ENCODE measurements around the gene ITGA2B. TPM values are rescaled to one million over a fixed set of nuclear protein-coding genes. Genes with fewer than 3 reads are reported as not detected.
A peak's percentile ranks its signal among the peaks of the same experiment; 100 is the strongest.

Gene ITGA2B
- total RNA-seq, 2 donors from 2014 or later = 0.33 to 1.8 TPM

DNA sequence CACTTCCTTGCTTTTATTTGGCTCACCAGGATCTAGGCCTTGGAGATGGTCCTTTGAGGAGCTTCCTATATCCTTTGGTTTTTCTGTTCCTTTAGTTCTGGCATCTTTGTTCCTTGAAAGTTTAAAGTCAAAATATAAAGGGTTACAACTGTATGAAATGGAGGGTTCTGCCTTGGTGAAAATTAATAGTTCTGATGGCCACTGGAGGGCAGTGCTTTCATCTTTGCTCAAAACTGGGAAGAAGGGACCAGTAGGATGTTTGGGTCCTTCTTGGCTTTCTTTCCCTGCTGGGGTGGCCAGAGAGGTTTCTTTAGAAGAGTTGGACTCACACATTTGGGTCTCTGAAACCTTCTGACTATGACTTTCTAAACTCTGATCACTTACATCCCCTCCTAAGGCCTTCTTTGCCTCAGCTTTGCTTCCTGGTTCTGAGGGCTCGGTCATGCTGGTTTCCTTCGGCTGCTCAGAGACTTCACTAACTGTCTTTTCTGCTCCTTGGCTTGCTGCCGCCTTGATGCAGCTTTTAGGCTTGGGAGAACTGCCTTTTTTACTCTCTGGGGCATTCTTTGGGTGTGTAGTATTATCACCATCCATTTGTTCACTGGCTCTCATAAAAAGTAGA, 10.9 kb upstream of the ITGA2B start:
- Histone ChIP-seq H3K27ac (no peak overlapping the region), H3K4me3 (no peak overlapping the region), H3K4me1 (no peaks in the 10 kb centered on the region), H3K36me3 (replicated peaks in 1 of 2; ENCODE audit: insufficient read depth in 1 of 2, low read depth in 2 of 2) (peaks cover 8 to 11% of the 10 kb centered on the region in 2 donors), H3K9me3 (no peaks in the 10 kb centered on the region), H3K27me3 (no peaks in the 10 kb centered on the region)
- intact Hi-C loops (cut with DNase I) = no loop called here
- WGBS, 2 donors = 92 to 93% methylated on average over 3 of the region's 3 CpGs
- ATAC-seq (no peak), DNase-seq (no peak)
- no peak for TF ChIP-seq POLR2A (IDR thresholded peaks at IDR 0.05)
- TF ChIP-seq CTCF (IDR thresholded peaks at IDR 0.05) = peak in 6 of 7 experiments; percentile 13 to 42 (median 26)

GRCh38 chr17:44398692-44399691, 9.5 kb upstream of the ITGA2B start:
- intact Hi-C loops (cut with DNase I) = no loop called here
- Histone ChIP-seq H3K27me3 (no peaks in the 10 kb centered on the region), H3K4me1 (no peaks in the 10 kb centered on the region), H3K27ac (no peak overlapping the region), H3K36me3 (replicated peaks in 1 of 2; ENCODE audit: insufficient read depth in 1 of 2, low read depth in 2 of 2) (peaks cover 8 to 11% of the 10 kb centered on the region in 2 donors), H3K9me3 (no peaks in the 10 kb centered on the region), H3K4me3 (no peak overlapping the region)
- TF ChIP-seq POLR2A (IDR thresholded peaks at IDR 0.05) = no peak
- TF ChIP-seq CTCF (IDR thresholded peaks at IDR 0.05) = no peak
- WGBS, 2 donors = 94 to 96% methylated on average over 23 to 41 of the region's 41 CpGs
- ATAC-seq (no peak), DNase-seq (no peak)

- no peak for ATAC-seq
- no peak overlapping the region for H3K27ac ChIP-seq
- TF ChIP-seq CTCF (IDR thresholded peaks at IDR 0.05) (no peak), POLR2A (IDR thresholded peaks at IDR 0.05) (no peak)
- H3K4me1 ChIP-seq = no peaks in the 10 kb centered on the region
- no peaks in the 10 kb centered on the region for H3K9me3 ChIP-seq
- intact Hi-C loops (cut with DNase I) = no loop called here
- peaks cover 8 to 11% of the 10 kb centered on the region in 2 donors for H3K36me3 ChIP-seq (replicated peaks in 1 of 2; ENCODE audit: insufficient read depth in 1 of 2, low read depth in 2 of 2)
- no peak for DNase-seq
- WGBS, 2 donors = 92 to 95% methylated on average over 7 to 8 of the region's 8 CpGs
- H3K27me3 ChIP-seq = no peaks in the 10 kb centered on the region
- H3K4me3 ChIP-seq = no peak overlapping the region
These were observed 8.3 kb upstream of the ITGA2B start for GRCh38 chr17:44397479-44398440.

DNA sequence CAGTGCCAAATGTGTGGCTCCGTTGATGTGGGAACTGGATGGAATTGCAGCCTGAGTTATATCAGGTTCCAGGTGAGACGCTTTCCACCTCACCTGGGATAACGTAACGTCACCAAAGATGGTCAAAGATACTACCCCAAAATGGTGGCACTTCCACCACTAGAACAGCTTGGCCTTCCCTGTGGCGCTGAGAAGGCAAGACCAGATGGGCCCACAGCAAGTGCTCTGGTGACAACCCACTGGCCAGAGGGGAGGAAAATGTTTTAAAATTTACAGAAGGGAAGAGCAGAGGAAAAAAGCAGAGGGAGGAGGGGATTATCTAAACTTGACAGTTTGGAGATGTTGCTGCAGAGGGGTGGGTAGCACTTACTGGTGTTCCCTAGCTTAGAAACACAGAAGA, 7.5 kb upstream of the ITGA2B start:
- intact Hi-C loops (cut with DNase I) = no loop called here
- Histone ChIP-seq H3K4me1 (no peaks in the 10 kb centered on the region), H3K9me3 (no peaks in the 10 kb centered on the region), H3K4me3 (no peak overlapping the region), H3K27me3 (no peaks in the 10 kb centered on the region), H3K36me3 (replicated peaks in 1 of 2; ENCODE audit: insufficient read depth in 1 of 2, low read depth in 2 of 2) (peaks cover 8 to 11% of the 10 kb centered on the region in 2 donors), H3K27ac (no peak overlapping the region)
- no peak for ATAC-seq
- no peak for DNase-seq
- WGBS, 2 donors = 84 to 91% methylated on average over 5 of the region's 5 CpGs
- TF ChIP-seq POLR2A (IDR thresholded peaks at IDR 0.05) = no peak
- no peak for TF ChIP-seq CTCF (IDR thresholded peaks at IDR 0.05)
